B cell (primary cell): ENCODE results near the gene RSPO3. TPM values are rescaled to one million over a fixed set of nuclear protein-coding genes. Genes with fewer than 3 reads are reported as not detected.

Source experiments
- ATAC-seq: fragments of 200-7000 bp; cut with Tn5 transposase; one replicate; pipeline ENCODE4 v1.10.0; 2021; ENCODE audit warnings: low read depth, mild to moderate bottlenecking, moderate number of reproducible peaks, moderate library complexity
- CTCF ChIA-PET: fragments of 350-600 bp; sonication (Branson Sonifier 250); formaldehyde crosslinking; loops from one replicate; lab custom pipeline; 2021; ENCODE audit warnings: antibody characterized with exemption, inconsistent platforms; lab: Charles Lee
- POLR2A ChIA-PET: fragments of 350-600 bp; sonication (Branson Sonifier 250); formaldehyde crosslinking; loops from one replicate; lab custom pipeline; 2021; ENCODE audit warnings: antibody characterized with exemption; lab: Charles Lee
- DNase-seq: peaks from one replicate; pipeline ENCODE4 v3.0.0; 2013
- H2AFZ ChIP-seq: 2 replicates; pipeline ENCODE4 v1.6.1; 2012; ENCODE audit warnings: mild to moderate bottlenecking, low read depth, low read length; ENCODE audit not compliant: insufficient read depth, poor library complexity, severe bottlenecking
- H3K27ac ChIP-seq, 2 donors: 1 replicate in 1 of 2; 2 replicates in 1 of 2; pipeline ENCODE4 v1.5.1; 2012 to 2013; ENCODE audit warnings: low read length in 2 of 2, mild to moderate bottlenecking in 2 of 2, moderate library complexity in 1 of 2
- H3K27me3 ChIP-seq, 4 experiments: fragments of 200-600 bp in 1 of 4; sonication (generic) in 1 of 4; replicated peaks in 1 of 4; 1 replicate in 2 of 4; 2 replicates in 2 of 4; pipeline versions ENCODE4 v1.6.1 to v1.7.0; 2013 to 2016; ENCODE audit warnings: low read length in 3 of 4, mild to moderate bottlenecking in 2 of 4, mixed read lengths in 1 of 4, moderate library complexity in 1 of 4; ENCODE audit not compliant: insufficient read depth in 4 of 4, control insufficient read depth in 3 of 4; ENCODE audit errors: control extremely low read depth in 1 of 4
- H3K36me3 ChIP-seq, 2 experiments: replicated peaks in 1 of 2; 1 replicate in 1 of 2; 2 replicates in 1 of 2; pipeline versions ENCODE4 v1.6.1 to v1.7.1; 2013; ENCODE audit warnings: low read length in 1 of 2; ENCODE audit not compliant: insufficient read depth in 2 of 2, control insufficient read depth in 1 of 2; ENCODE audit errors: control extremely low read depth in 1 of 2, extremely low read depth in 1 of 2
- H3K4me1 ChIP-seq, 2 donors: fragments of 200-600 bp in 1 of 2; sonication (generic) in 1 of 2; 1 replicate in 1 of 2; 2 replicates in 1 of 2; pipeline versions ENCODE4 v1.5.1 to v1.6.1; 2013 to 2017; ENCODE audit warnings: low read length in 2 of 2; ENCODE audit not compliant: control insufficient read depth in 2 of 2, insufficient read depth in 2 of 2
- H3K4me2 ChIP-seq: replicated peaks from 2 replicates; pipeline ENCODE3; 2012; ENCODE audit warnings: mild to moderate bottlenecking, low read depth, low read length; ENCODE audit not compliant: poor library complexity, severe bottlenecking
- H3K4me3 ChIP-seq, 5 experiments: fragments of 200-600 bp in 1 of 5; sonication (generic) in 1 of 5; 1 replicate in 3 of 5; 2 replicates in 2 of 5; pipeline versions ENCODE4 v1.5.1 to v1.7.0; 2011 to 2016; ENCODE audit warnings: low read length in 4 of 5, mild to moderate bottlenecking in 4 of 5, low read depth in 2 of 5, control low read depth in 1 of 5, moderate library complexity in 1 of 5; ENCODE audit not compliant: insufficient read depth in 1 of 5; ENCODE audit errors: control extremely low read depth in 1 of 5, extremely low read depth in 1 of 5
- H3K79me2 ChIP-seq: fragments of 200-600 bp; sonication (generic); one replicate; pipeline ENCODE4 v1.6.0; 2016; ENCODE audit warnings: low read length; ENCODE audit not compliant: control insufficient read depth, insufficient read depth
- H3K9ac ChIP-seq: fragments of 200-600 bp; sonication (generic); 2 replicates; pipeline ENCODE4 v1.6.1; 2017; ENCODE audit warnings: mild to moderate bottlenecking, low read length, moderate library complexity
- H3K9me3 ChIP-seq, 3 donors: one replicate each; pipeline versions ENCODE4 v1.6.1 to v1.7.1; 2013; ENCODE audit warnings: low read length in 2 of 3; ENCODE audit not compliant: control insufficient read depth in 2 of 3, insufficient read depth in 1 of 3; ENCODE audit errors: control extremely low read depth in 1 of 3
- H4K20me1 ChIP-seq: 2 replicates; pipeline ENCODE4 v1.6.0; 2012; ENCODE audit warnings: mild to moderate bottlenecking, low read length; ENCODE audit not compliant: insufficient read depth, control insufficient read depth, poor library complexity, severe bottlenecking
- H3K27ac Mint-ChIP-seq: one replicate; pipeline ENCODE4 v1.8.0; 2021; ENCODE audit warnings: mixed read lengths
- H3K27me3 Mint-ChIP-seq: one replicate; pipeline ENCODE4 v1.8.0; 2021; ENCODE audit warnings: mixed read lengths
- H3K4me1 Mint-ChIP-seq: one replicate; pipeline ENCODE4 v1.8.0; 2021; ENCODE audit warnings: mixed read lengths
- H3K4me3 Mint-ChIP-seq: one replicate; pipeline ENCODE4 v1.8.0; 2021; ENCODE audit warnings: mixed read lengths
- H3K9me3 Mint-ChIP-seq: one replicate; pipeline ENCODE4 v1.8.0; 2022; ENCODE audit warnings: mixed read lengths; ENCODE audit not compliant: insufficient read depth
- CTCF ChIP-seq: fragments of 200-600 bp; IDR thresholded peaks from one replicate; pipeline ENCODE4 v1.8.0; 2022; ENCODE audit warnings: antibody characterized with exemption, mild to moderate bottlenecking
- EZH2 ChIP-seq: IDR thresholded peaks from 2 replicates; pipeline ENCODE4 v1.6.1; 2012; ENCODE audit warnings: borderline replicate concordance, low read depth, mild to moderate bottlenecking, moderate library complexity, low read length; ENCODE audit not compliant: insufficient read depth, poor library complexity, severe bottlenecking
- WGBS: methylation state at CpG from one replicate; pipeline ENCODE4 v1.1.5; 2013; ENCODE audit warnings: missing lambda C conversion rate; ENCODE audit not compliant: insufficient coverage; 5-methylcytosine and 5-hydroxymethylcytosine counted together
- intact Hi-C: fragments of 100-400 bp; cut with micrococcal nuclease; formaldehyde crosslinking; loops from one replicate; pipeline ENCODE4 v1.10.0; 2022
- polyA plus RNA-seq: library from polyadenylated mRNA; depleted of rRNA; stranded (reverse); fragments of >200 nt; gene quantifications from 2 replicates; pipeline ENCODE4 v1.2.3, GENCODE V29; 2012
- total RNA-seq, 2 donors: library from RNA; stranded (reverse); fragments of 120-200 nt in 1 of 2; gene quantifications; 1 replicate in 1 of 2; 2 replicates in 1 of 2; pipeline versions ENCODE4 v1.2.3 to v1.2.4, GENCODE V29; 2013 to 2022

RSPO3 gene
- total and polyA plus RNA-seq, 2 donors (not counting 1 experiment from before 2014, with no cell fraction given), result not detected

GRCh38 chr6:127090051-127090450 lies 28.4 kb upstream of the RSPO3 start:
- Histone ChIP-seq H3K4me2 (no peak overlapping the region), H3K27me3 (no peaks in the 10 kb centered on the region), H3K79me2 (no peaks in the 10 kb centered on the region), H3K9me3 (no peaks in the 10 kb centered on the region), H3K4me3 (no peak overlapping the region), H3K27ac (no peak overlapping the region), H4K20me1 (no peaks in the 10 kb centered on the region), H3K36me3 (no peaks in the 10 kb centered on the region), H3K4me1 (no peaks in the 10 kb centered on the region), H2AFZ (no peak overlapping the region), H3K9ac (no peak overlapping the region)
- Mint-ChIP-seq H3K4me3 (no peak overlapping the region), H3K27me3 (no peaks in the 10 kb centered on the region), H3K9me3 (no peaks in the 10 kb centered on the region), H3K27ac (no peak overlapping the region), H3K4me1 (no peaks in the 10 kb centered on the region)
- DNase-seq (no peak), ATAC-seq (no peak)
- POLR2A ChIA-PET, result no interaction called here
- CTCF ChIA-PET, result no interaction called here
- no peak for TF ChIP-seq CTCF
- TF ChIP-seq EZH2, result no peak
- no CpG with 5 or more reads among the region's 1 CpG for WGBS
- intact Hi-C loops, result no loop called here

- ATAC-seq (no peak), DNase-seq (no peak)
- no peak for TF ChIP-seq EZH2
- no peak for TF ChIP-seq CTCF
- Histone ChIP-seq H3K9me3 (no peaks in the 10 kb centered on the region), H3K9ac (no peak overlapping the region), H3K4me3 (no peak overlapping the region), H3K27me3 (no peaks in the 10 kb centered on the region), H3K36me3 (no peaks in the 10 kb centered on the region), H2AFZ (no peak overlapping the region), H3K4me2 (no peak overlapping the region), H4K20me1 (no peaks in the 10 kb centered on the region), H3K79me2 (no peaks in the 10 kb centered on the region), H3K27ac (no peak overlapping the region), H3K4me1 (no peaks in the 10 kb centered on the region)
- Mint-ChIP-seq H3K27me3 (peaks cover 3% of the 10 kb centered on the region), H3K9me3 (no peaks in the 10 kb centered on the region), H3K27ac (no peak overlapping the region), H3K4me3 (no peak overlapping the region), H3K4me1 (no peaks in the 10 kb centered on the region)
- ChIA-PET CTCF (no interaction called here), POLR2A (no interaction called here)
- WGBS, result 83% methylated on average over 1 of the region's 3 CpGs
- intact Hi-C loops, result no loop called here
These were observed 26.0 kb upstream of the RSPO3 start for GRCh38 chr6:127092466-127092865.
